Left lobe of liver (tissue), 2 donors: ENCODE data around the gene CD247. TPM values are rescaled to one million over a fixed set of nuclear protein-coding genes. Genes with fewer than 3 reads are reported as not detected.

ENCODE experiments used
- ATAC-seq: fragments of 200-7000 bp; cut with Tn5 transposase; one replicate; pipeline ENCODE4 v1.9.1; 2020; ENCODE audit warnings: mild to moderate bottlenecking, moderate library complexity
- DNase-seq: peaks from one replicate; pipeline ENCODE4 v3.0.0-alpha.2; 2020; ENCODE audit warnings: low spot score
- total RNA-seq: library from RNA; stranded (reverse); gene quantifications from one replicate; pipeline ENCODE4 v1.2.1, GENCODE V29; 2021
- donor health status: DM: no; HTN: no; CAD: no; lungs with moderate emphysema.
- donor health status: DM: no; HTN: yes; CAD: no.

Gene CD247
- total RNA-seq, 1 donor from 2014 or later: 0.65 TPM

DNA sequence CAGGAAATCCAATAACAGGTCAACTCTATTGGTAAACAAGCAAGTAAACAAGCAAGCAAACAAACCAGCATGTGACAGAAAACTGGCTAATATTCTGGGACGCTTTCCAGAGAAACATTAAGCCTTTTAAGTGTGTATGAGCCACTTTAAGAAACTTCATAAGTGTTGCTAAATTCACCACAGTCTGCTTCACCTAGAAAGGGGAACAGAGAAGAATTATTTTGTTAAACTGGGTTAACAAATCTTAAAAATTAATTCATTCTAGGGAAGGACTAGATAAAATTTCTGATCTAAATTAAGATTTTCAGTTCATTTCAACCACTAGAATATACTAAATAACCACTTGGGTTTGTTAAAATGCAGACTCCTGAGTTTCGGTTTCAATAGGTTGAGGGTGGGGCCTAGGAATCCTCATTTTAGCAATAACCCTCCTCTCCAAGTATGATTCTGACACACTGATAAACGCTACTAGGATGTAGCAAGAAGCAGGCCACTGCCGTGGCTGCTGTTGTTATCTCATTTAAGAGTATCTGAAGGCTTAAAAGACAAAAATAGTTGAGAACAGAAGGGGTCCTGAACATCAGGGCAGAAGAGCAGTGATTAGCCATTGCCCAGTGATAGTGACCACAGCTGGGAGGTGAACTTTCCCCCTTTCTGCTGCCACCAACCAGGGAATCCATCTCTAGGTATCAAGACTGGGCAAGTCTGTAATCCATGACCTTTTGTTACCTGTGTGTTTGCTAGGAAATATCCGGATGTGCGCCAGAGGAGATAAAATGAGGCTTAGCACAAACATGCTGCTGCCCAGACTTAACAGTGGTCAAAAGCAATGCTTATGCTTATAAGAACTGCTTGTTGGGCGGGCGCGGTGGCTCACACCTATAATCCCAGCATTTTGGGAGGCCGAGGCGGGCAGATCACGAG is 24.0 kb upstream of the CD247 start:
- DNase-seq: peak; percentile 77
- peak; percentile 80 for ATAC-seq

DNA sequence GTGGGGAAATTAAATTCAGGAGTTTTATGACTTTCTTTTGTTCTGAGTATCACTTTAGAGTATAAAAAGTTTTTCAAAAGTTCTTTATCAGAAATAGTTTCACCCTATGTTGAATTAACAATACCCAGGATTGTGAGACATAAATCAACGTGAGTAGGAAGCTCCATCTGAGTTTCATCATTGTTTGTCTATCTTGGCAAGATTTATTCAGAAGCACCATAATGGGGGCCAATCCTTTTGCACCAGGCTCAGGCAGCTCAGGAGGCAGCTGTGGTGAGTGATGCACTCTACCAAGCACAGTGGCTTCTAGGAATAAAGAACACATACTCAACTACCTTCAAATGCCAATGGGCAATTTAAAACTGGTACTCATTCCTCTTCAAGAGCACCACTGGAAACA is 23.3 kb upstream of the CD247 start:
- ATAC-seq (peak; percentile 54), DNase-seq (no peak)

DNA sequence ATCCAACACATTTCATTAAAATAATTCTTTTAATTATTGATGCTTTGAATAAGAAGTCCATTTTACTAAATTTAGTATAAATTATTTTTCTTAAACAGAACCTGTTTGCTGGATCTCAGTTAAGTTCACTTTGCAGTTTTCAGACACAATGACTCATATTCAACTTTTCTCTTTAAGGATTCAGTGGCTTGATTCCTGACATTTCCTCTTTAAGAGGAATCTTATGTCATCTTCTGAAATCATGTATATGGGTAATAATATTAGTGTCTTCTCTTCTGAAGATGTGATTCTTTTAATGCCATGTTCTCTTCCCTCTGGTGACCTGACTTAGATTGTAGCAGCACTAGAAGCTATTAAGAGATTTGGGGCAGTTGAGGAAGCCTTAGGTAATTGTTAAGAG is 22.7 kb upstream of the CD247 start:
- no peak for DNase-seq
- ATAC-seq: no peak

DNA sequence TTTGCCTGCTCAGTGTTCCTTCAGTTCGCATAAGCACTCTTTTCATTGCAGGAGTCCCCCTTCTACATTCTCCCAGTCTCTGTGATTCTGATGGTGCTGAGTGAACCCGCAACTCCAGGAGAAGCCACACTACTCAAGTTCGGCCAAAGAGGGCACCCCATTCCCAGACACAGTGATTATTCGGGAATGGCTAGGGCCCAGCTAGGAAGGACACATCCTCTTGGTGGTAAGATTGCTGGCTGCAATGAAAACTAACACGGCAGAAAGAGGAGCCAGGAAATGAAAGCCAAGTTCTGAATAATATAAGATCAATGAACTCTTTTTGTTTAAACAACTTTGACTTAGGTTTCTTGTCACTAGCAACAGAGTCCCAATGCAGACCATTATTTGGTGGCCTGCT is 20.3 kb upstream of the CD247 start:
- DNase-seq (no peak), ATAC-seq (peak; percentile 55)

DNA sequence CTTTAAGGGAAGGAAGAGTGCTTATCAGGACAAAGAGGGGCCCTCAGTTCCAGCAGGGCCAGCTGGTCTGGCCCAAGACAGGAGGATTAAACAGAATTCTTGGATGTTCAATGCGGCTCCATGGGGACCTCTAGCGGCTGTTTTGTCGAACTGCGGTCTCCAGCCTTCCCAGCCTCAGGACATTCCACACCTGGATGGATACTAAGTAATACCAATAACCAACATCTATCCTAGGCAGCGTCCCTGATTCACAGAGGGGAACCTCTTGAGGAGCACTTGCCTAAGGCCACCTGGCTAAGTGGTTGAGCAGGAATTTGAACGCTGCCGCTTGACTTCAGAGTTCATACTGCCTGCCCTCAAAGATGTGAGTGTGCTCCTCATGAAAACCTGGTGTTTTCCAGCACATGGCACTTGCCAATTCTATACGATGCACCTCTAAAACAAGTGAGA is 15.5 kb upstream of the CD247 start:
- DNase-seq: peak; percentile 75
- ATAC-seq: peak; percentile 90

DNA sequence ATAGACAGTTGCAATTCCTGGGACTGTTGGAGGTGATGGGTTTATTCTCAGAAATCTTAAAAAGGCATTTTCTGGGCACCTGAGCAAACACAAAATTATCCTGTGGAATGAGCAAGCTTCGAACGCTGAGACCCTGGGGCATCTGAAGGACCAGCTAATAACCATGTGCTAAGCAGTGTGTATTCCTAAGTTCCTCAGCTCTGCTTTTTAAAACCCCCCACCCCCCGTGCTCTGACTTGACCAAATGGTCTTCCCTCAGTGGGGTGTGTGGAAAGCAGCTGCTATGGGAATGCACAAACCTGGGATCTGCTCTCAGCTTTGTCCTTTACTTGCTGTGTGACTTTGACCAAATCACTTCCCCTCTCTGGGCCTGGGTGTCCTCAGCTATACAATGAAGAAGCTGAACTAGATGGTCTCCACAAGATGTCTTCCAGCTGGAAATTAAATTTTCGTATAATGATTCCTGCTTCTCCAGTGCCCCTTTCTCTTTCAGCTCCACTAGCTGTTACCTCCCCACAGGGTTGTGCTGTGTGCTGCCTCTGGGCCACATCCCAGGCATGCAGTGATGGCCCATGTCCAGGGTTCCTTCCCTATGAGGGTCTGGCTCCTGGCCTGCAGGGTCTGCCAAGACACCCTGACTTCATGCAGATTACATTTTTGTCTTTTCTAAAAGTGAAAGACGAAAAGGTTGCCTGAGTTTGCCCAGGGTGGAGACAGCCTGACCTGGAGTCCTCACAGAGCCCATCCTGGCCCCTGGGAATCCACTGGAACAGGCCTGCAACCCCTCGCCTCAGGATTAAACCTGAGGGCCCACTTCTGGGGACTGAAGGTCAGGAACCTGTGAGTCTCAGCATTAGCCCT is 14.9 kb upstream of the CD247 start:
- DNase-seq (no peak), ATAC-seq (peak; percentile 17)

DNA sequence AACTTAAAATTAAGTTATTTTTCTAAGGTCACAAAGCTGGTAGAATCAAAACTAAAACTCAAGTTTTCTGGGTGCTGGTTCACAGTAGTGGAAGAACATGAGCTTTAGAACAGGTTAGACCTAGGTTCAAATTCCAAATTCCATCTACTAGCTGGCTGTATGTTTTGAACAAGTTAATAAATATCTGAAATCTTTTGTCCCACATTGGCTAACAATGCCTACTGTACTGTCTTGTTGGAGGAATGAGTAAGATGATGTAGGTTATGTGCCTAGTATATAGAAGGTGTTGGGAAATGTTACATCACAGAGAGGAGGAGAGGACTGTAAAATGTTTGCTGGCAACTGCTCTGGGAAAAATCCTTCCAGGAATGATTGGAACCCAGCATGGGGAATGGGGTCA is 14.0 kb upstream of the CD247 start:
- ATAC-seq (peak; percentile 66), DNase-seq (no peak)

DNA sequence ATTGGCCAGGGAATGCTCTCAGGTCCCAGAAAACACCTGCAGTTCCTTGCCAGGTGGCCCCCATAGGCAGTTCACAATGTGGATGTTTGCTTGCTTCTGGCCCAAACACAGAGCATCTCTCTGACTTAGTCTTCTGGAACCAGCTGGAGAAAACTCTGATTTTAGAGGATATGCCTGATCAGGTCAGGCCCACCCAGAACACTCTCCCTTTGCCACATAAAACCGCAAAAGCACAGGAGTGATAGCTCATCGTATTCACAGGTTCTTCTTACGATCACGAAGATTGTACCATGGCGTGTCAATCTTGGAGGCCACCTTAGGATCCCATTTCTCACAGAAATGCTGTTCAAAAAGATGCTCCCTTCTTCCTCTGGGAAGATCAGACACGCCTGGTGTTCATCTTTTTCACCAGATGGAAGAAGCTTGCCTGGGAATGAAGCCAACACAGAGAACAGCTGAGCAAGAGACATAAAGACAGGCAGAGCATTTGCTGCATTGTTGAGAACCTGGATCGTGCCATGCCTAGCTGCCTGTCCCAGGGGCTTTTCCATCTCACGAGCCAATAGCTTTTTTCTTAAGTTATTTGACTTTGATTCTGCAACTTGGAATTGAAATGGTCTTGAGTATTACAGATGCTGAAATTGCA is 11.6 kb upstream of the CD247 start:
- DNase-seq (peak; percentile 8), ATAC-seq (no peak)

DNA sequence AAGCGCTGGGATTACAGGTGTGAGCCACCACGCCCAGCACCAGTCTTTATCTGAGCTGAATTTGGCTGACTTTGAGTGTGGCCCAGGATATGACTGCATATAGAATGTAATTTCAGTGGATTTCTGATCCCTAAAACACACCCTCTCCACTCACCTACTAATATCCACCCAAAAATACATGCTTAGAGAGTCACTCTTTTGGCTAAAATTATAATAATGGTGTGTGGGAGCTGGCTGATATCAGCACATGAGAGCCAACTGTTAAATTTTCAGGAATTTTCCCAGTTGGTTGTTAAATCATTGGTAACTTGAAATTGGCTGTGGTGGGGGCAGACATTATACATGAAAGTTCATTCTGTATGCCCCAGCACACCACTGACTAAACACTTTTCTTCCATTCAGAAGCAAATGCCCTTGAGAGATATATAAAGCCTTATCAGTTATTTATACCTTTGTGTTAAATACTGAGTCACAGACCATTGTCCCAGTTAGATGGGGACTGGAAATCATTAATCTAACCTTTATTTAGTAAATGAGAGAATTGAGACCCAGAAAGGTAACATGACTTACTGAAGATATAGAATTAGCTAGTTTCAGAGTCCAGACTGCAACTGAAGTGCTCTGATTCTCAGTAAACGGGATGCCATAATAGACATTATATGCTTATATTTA is 9.9 kb upstream of the CD247 start:
- ATAC-seq (no peak), DNase-seq (no peak)

DNA sequence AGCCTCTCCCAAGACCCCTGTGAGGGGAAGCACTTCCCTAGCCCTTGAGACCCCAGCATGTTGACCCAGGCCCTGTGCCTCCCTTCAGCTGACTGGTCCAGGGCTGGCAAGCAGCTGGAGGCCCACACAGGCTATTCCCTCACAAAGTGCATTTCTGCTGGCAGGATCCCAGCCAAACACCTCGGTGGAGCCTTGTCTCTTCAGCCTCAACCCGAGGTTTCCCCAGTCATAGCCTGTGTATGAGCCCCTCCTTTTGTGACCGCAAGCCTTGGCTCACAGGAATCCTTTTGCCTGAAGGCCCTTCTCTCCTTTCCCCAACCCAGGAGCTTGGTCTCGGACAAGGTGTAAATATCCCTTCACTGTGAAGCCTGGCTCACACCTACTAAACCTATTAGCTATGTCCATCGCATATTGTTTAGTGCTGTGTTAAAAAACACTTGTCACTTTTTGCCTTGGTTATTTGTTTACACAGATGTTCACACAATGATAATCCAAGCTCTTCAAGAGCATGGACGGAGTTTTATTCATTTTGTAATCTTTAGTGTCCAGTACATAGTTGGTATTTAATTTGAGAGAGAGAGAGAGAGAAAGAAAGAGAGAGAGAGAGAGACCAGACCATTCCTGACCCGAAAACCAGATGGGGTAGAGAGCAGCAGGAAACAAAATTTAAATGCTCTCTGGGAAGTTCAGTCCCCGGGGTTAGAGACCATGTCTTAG is 8.5 kb upstream of the CD247 start:
- ATAC-seq (no peak), DNase-seq (no peak)

DNA sequence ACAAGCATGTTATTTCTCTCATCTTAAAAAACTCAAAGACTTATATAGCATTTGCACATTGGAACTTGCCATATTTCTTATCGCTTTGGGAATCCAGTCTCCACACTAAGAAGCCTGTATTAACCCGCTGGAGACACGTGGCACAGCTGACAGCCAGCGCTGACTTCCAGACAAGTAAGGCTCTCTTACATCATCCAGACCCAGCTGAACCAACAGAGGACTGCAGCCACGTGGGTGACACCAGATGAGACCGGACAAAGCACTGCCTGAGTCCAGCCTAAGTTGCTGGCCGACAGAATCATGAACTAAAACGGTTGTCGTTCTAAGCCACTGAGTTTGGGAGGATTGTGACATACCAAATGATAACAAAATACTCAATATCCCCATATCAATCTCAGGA is 6.3 kb upstream of the CD247 start:
- ATAC-seq: peak; percentile 65

DNA sequence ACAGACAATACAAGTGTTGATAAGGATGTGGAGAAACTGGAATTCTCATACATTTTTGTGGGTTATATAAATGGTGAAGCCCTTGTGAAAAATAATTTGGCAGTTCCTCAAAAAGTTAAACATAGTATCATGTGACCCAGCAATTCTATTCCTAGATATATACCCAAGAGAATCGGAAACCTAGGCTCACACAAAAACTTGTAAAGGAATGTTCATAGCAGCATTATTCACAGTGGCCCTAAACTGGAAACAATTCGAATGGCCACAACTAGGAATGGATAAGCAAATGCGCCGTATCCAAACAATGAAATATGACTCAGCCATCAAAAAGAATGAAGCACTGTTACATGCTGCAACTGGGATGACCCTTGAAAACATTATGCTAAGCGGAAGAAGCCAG is 3.9 kb upstream of the CD247 start:
- no peak for ATAC-seq
- no peak for DNase-seq

More for the DNA sequence above, 6.3 kb upstream of the CD247 start:
- DNase-seq: no peak

DNA sequence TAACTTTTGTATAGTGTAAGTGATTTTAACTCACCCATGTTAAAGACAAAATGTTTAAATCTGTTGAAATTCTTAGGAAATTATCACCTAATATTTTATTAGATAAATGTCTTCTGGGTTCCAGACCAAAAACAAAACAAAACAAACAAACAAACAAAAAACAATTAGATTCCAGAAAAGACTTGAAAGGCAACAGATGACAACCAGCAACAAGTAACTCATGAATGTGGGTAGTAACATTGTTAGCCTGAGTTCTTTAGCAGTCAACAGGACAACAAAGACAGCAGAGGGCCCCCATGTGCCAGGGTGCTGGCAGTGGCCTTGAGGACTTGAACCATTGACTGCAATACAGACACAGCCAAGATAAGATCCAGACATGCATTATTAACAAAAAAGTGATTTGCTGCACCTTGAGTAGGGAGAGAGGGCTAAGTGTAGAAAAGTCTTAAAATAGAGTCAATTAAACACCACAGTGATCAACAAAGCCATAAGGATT is 2.4 kb upstream of the CD247 start:
- peak; percentile 91 for ATAC-seq

DNA sequence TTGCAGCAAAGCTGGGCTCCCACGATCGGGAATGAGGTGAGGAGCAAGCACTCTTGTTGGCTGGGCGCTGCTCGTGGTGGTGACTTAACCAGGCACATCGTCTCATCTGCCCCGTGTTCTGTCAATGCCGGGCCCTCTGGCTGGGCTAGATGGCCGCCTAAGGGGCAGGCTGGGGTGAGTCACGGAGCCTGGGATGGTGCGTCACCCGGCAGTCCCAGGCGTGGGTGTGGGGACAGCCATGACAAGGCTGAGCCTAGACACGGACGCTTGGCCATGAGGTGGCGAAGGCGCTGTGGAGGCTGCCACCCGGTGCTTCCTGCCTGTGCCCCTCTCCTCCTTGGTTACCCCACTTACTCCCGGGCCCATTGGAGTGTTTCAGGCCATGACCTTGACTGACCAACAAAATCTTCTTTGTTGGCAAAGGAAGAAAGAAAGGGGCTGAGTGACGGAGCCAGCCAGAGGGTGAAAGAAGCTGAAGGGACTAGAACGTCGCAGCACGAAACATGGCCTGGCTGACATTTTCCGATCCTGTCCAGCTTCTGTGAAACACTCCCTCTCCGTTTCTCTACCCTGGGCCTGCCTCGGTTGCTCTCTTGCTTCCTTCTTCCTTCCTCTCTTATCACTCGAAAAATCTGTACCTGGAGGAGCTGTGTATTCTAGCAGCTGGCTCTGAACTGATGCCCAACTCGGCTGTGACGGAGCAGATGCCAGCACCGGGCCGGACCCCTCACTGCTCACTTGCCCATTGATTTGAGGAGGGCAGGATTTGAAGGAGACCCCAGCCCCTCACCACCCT is 596 bp downstream of the CD247 start:
- no peak for DNase-seq

More for the DNA sequence above, 2.4 kb upstream of the CD247 start:
- DNase-seq: no peak

DNA sequence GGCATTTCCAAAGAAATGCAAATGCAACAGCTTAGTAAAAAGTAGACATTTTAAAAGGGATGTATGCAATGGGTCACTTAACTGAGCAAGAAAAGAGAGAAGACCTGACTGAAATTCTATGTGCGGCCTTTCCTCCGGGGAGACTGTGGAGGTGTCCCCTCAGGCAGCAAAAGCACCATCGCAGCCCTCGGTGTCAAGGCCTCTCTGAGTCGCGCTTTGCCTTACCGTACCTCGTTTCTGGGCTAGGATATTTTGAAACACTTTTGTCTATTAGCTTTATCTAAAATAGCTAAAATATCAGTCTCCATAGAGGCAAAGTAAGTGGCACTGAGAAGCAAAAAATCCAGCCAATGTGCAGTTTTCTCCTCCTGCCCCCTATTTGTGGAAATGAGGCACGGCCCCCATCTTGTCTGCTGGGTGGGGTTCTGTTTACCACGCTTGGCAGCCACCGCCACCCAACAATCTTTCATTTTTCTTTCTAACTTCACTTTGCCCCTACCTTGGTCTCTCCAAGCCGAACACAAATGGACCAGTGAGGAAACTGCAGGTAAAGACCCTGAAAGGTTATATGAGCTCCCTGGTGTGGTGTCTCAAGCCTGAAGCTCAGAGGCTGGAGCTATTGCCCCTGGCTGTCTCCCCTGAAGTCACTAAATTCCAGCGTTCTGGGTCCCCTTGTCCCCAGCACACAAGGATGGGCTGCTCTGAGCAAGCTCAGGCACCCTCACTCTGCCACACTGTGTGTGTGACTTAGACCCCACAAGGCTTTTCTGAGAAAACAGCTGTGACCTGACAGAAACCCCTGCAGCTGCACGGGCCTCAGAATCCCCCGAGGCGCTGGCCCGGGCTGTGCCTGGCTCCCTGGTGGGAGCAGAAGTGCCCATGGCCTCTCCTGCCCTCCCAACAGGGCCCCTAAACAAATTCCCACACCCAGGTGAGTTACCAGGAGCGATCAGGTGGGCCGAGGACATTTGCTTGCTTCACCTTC is 1.6 kb downstream of the CD247 start:
- DNase-seq (no peak), ATAC-seq (no peak)

More for the DNA sequence above, 596 bp downstream of the CD247 start:
- ATAC-seq: no peak

DNA sequence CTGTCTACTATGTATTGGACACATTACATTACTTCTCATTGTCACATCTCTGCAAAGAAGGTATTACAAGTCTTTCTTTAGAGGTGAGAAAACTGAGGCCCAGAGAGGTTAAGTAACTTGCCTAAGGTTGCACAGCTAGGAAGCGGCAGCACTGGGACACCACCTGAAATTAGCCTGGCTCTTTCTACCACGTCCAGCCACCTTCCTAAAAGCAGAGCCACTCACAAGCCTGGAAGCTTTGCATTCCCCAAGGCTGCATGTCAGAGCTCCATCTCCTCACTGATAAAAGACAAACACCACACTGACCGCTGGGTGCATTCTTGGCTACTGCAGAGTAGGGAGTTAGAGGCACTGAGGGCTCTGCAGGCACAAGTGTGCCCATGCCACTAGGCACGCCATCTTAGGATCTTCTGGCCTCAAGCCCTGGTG is 2.4 kb downstream of the CD247 start:
- ATAC-seq: no peak

DNA sequence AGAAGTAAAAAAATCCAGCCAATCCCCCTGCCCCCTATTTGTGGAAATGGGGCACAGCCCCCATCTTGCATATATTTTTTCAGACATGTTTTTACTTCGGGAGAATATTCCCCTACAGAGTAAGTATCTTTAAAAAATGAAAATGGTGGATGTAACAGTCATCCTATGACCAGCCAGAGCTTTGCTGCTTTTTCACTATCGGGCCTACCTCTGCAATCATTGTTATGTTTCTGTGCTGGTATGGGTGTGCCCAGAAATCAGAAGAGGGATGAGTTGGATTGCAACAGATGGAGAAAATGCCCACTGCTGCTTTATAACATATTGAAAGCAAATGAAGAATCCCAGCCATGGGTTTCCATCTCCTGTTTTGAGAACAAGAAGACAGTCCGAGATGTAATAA is 2.9 kb downstream of the CD247 start:
- ATAC-seq: no peak

More for the DNA sequence above, 2.4 kb downstream of the CD247 start:
- DNase-seq: no peak

DNA sequence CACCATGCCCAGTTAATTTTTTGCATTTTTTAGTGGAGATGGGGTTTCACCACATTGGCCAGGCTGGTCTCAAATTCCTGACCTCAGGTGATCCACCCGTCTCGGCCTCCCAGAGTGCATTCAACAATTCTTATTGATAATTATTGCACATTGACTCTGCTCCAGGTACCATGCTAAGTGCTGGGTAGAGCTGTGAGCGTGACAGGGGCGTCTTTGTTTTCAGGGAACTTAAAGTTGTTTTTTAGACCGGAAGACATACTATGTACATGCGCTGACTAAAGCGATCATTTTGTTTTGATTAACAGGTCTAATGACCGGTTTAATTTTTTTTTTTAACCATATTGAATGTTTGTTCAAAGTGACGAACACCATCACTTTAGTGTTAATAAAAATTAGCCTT is 4.0 kb downstream of the CD247 start:
- ATAC-seq (no peak), DNase-seq (no peak)

More for the DNA sequence above, 2.9 kb downstream of the CD247 start:
- no peak for DNase-seq
